Right renal pelvis (tissue), 4 donors: Measurements from ENCODE around the gene ZNF787. TPM values are rescaled to one million over a fixed set of nuclear protein-coding genes. Genes with fewer than 3 reads are reported as not detected.
A peak's percentile ranks its signal among the peaks of the same experiment; 100 is the strongest.
"Not testable (repeated sequence)": the region's sequence is repeated elsewhere in the genome, so short reads cannot be mapped to it uniquely, and the experiment has no call there.

Experiments
- DNase-seq, 4 donors: peaks; one replicate each; pipeline ENCODE4 v3.0.0-alpha.2; 2013; ENCODE audit warnings: low read depth in 4 of 4, low spot score in 3 of 4, missing footprints in 1 of 4
- polyA plus RNA-seq, 4 donors: library from polyadenylated mRNA; unstranded; fragments of 120-200 nt; gene quantifications; one replicate each; pipeline ENCODE4 v1.2.1, GENCODE V29; 2013; ENCODE audit not compliant: insufficient read length in 4 of 4

Gene ZNF787
- polyA plus RNA-seq, 4 donors: 14.0 to 26.2 (median 15.3) TPM

DNA sequence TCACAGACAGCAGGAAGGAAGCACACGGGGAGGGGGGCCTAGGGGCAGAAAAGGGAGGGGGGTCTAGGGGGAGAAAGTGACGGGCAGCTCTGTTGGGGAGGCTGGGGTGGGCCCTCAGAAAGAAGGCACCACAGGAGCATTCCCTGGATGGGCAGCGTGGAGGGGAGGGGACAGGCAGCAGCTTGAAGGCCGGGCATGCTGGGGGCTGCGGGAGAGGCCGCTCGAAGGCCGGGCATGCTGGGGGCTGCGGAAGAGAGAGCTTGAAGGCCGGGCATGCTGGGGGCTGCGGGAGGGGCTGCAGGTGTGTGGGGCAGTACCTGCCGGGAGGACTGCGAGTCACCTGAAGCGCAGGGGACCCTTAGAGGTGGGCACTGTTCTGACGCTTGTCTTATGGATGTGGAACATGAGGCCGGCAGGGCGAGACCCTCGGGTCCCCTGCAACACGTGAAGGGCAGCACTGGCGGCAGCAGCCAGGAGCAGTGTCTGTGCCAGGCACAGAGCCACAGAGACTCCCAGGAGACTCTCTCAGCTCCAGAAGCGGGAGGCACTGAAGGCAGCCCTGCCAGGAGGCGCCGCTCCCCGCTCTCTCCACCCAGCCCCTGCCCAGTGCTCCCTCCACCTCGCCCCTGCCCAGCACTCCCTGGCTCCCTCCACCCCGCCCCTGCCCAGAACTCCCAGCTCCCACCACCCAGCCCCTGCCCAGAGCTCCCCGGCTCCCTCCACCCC, 13.3 kb downstream of the ZNF787 start:
- no peak for DNase-seq

DNA sequence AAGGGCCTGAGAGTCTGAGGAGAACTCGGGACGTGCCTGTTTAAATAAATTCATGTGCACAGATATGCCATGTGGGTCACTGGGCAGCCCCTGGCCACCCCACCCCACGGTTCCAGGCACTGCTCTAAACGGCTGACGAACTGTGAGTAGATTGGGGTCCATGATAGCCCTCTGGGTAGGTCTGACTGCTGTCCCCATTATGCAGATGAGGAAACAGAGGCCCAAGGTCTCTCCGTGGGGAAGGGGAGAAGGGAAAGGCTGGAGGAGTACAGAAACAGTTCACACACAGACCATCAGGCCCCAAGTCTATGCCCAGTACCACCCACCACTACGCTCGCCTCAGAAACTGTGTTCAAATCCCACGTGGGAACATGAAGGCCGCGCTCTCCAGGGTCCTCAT, 14.1 kb downstream of the ZNF787 start:
- no peak for DNase-seq

DNA sequence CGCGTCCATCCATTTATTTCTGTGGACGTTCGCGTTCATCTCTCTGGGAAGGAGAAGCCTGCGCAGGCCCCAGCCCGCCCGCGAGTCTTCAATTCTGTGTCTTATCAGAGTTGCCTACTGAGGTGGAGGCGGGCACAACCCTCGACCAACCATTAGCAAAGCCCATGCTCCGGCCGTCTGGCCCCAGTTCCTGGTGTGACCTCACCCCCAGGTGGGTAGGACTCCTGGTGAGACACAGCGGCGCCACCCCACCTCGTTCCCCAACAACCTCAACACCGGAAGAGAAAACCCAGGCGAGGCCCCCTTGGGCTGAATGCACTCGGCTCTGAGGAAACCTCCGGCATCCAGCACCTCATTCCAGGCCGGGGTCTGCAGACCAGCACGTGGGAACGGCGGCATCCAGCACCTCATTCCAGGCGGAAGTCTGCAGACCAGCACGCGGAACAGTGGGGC, 14.7 kb downstream of the ZNF787 start:
- DNase-seq: no peak

DNA sequence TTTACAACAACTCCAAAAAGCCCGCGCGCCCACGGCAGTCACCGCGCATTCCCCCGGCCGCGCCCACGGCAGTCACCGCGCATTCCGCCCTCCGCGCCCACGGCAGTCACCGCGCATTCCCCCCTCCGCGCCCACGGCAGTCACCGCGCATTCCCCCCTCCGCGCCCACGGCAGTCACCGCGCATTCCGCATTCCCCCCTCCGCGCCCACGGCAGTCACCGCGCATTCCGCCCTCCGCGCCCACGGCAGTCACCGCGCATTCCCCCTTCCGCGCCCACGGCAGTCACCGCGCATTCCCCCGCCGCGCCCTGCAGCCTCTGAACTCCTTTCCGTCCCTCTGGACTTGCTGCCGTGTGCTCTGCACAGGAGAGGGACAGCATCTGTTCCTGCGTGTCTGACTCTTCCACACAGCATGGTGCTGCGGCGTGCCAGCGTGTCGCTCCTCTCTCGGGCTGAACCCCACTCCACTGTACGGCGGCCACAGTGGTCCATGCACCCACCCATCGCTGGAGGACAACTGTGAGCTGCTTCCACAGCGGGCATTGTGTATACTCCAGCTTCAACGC, 15.2 kb downstream of the ZNF787 start:
- not testable (repeated sequence) for DNase-seq

DNA sequence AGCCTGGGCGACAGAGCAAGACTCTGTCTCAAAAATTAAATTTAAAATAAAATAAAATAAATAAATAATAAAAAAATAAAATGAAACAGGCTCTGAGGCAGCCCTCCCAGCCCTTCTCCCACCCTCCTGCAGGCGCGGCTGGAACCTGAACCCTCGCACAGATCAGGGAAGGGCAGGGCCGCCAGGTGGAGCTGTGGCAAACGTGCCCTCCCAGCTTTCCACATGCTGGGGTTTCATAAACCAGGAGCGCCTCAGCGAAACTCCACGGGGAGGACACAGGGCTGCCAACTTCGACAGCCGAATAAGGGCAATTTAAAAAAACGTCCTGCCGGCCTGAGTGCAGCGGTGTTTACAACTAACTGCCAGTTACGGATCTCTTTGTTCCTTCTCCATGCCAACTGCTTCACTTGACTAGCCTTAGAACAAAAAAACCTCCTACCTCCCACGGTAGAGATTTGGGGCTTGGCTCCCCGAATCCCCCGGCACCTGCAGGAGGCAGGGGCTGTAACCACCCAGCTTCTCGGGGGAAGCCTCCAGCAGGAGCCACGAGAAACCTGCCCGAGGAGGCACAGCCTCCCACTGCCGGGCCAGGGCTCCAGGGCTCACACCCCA, 15.9 kb downstream of the ZNF787 start:
- DNase-seq: peak in 3 of 4 donors; percentile 43 to 60 (median 45)

DNA sequence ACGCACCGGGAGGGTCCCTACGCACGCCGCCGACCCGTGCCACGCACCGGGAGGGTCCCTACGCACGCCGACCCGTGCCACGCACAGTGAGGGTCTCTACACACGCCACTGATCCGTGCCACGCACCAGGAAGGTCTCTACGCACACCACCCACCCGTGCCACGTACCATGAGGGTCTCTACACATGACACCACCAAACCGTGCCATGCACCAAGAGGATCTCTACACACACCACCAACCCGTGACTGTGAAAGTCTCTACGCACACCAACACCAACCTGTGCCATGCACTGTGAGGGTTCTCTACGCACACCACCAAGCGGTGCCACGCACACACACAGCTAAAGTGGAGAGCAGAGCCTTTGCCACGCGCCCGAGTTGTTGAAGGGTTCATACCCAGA, 16.7 kb downstream of the ZNF787 start:
- no peak for DNase-seq

DNA sequence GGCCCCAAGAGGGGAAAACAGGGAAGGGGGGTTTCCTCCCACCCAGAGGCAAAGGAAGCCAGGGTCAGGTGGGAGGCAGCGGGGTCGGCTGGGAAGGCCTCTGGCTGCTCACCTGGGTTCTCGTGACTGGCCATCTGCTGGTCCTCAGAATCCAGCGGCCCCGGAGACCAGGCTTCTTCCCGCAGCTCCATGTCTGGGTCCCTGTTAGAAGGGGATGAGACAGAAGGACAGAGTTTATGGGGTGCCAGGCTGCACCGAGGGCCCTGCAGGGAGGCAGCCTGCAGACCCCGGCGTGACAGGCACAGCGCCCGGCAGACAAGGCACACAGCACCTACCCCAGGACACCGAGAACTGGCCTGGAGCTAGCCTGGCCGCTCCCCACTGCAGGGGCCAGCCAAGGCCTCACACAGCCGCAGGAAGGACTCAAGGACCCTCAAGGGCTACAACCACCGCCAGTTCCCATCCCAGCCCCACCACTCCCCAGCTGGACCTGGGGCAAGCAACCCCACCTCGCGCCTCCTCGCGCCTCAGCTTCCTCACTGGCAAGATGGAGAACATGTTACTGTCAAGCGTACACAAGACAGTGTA, 18.0 kb downstream of the ZNF787 start:
- DNase-seq: no peak

DNA sequence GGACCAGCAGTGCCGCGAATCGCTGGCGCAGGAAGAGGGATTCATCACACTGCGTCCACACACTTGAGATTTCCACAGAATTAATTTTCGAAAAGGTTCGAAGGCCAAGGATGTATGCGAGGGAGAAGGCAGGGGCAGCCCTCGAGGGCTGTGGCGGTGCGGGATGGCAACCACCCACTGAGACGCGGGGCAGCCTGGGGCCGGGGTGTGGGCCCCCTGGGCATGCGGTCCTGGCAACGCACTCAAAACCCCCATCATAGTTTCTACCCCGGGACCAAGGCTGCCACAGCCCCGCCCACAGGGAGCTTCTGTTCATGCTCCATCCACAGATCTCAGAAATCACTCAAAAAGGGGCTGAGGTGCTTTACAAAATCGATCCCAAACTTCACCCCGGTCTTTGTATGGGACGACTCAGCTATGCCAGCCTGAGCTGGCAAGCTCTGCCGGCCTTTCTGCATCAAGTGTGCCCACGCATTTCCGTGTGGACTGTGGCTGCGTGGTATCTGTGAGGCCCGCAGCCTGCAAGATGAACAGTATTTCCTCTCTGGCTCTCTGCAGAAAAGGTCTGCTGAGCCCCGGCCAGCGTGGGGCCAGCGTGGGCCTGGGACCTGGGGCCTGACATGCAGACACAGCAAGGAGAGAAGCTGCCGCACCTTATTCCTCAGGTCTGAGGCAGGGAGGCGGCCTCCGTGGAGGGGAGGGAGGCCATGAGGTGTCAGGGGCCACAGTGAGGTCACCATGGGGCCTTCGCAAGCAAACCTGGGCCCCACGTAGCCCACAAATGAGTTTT, 19.2 kb downstream of the ZNF787 start:
- DNase-seq: no peak

DNA sequence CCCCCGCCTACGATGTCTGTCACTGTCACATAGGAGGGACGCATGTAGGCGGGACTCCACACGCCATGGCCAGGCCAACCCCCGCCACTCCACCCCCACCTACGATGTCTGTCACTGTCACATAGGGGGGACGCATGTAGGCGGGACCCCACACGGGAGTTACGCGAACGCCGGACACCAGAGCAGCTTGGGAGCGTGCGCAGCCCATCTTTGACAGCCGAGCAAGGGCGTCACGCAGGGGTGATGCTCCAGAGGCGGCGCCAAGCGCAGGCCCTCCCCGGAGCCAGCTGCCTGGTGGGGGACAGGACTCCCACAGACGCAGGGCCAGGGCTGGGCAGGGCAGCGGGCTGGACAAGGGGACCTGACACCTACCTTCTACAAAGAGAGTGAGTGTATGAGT, 20.0 kb downstream of the ZNF787 start:
- DNase-seq: no peak

DNA sequence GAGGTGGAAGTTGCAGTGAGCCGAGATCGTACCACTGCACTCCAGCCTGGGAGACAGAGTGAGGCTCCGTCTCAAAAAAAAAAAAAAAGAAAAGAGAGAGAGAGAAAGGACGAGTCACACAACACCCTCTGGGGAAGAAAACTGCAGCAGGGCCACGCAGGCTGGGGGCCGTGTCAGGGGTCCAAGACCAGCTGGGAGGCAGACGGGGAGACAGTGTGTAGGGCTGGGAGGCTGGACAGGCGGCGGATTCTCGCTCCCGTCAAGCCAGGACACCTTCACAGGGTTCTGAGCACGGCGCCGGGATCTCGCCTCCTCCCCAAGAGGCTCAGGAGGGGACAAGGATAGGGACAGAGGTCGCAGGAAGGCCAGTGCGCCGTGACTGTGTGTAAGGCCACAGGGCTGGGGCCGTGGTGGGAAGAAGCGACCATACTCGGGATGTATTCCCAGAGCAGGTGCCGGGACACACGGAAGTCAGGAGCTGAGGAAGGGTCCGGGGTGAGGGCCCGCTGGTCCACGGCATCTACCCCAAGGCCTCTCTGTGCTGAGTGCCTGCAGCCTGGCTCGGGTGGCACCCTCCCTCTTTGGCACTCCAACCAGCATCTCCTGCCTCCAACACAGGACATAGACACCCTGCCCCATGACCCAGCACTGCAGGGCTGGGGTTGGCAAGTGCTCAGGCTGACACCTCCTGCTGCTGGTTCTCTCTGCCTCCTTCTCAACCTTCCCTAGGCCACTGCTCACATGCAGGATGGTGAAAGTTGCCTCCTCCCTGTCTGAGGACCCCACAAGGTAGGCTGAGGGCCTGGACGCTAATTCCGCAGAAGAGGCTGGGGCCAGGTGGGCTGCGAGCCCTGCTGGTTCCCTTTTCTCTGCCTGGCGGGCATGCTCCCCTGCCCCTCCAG, 21.2 kb downstream of the ZNF787 start:
- no peak for DNase-seq

DNA sequence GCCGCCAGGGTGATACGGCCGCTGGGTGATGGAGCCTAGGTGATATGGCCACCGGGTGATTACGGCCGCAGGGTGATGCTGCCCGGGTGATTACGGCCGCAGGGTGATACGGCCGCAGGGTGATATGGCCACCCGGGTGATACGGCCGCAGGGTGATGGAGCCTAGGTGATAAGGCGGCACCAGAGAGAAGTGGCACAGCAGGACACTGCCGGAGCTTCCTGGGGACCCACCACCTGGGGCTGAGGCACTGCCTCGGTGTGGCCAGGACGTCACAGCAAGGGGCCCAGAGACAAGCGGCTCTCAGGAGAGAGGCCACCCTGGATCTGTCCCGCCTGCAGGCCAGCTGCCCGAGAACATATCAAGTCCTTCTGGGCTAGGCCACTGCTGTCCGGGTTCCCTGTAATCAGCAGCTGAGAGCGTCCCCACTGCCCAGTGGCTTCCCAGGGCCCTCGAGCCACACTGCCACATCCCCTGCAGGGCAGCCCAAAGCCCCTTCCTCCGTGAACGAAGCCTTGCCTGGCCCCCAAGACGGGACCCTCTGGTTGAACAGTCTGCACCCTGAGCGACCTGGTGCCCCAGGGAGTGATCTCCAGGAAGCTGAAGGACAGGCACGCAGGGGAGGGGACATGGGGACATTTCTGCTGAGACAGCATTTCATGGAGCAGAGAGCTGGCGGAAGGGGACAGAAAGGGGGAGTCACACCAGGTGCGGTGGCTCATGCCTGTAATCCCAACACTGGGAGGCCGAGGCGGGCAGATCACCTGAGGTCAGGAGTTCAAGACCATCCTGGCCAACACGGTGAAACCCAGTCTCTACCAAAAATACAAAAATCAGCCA, 22.1 kb downstream of the ZNF787 start:
- no peak for DNase-seq

DNA sequence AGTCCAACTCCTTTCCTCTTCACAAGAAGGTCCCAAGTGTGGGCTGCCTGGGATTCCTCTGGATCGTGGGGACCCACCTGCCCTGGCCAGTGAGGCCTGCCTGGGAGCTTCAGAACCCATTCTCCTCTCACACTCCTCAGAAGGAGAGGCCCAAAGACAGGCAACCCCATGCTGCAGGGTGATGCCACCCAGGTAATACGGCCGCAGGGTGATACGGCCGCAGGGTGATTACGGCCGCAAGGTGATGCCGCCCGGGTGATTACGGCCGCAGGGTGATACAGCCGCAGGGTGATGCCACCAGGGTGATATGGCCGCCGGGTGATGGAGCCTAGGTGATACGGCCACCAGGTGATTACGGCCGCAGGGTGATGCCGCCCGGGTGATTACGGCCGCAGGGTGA, 22.9 kb downstream of the ZNF787 start:
- not testable (repeated sequence) for DNase-seq

DNA sequence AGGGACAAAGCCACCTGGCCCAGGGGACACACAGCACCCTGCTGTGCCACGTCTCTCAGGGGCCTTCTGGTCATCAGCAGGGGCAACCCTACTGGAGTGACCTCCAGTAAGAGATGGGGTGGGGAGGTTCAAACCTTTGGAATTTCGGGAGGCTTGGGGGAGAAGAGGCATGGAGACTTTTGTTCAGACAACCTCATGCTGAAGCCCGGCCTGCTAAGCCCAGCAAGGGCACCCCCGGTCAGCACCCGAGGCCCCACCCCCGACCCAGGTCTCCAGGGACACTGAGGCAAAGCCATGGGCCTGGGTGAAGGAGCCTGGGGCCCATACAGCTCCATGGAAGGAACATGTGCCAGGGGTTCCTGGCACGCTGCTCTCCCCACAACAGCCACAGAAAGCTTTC, 23.3 kb downstream of the ZNF787 start:
- DNase-seq: no peak

DNA sequence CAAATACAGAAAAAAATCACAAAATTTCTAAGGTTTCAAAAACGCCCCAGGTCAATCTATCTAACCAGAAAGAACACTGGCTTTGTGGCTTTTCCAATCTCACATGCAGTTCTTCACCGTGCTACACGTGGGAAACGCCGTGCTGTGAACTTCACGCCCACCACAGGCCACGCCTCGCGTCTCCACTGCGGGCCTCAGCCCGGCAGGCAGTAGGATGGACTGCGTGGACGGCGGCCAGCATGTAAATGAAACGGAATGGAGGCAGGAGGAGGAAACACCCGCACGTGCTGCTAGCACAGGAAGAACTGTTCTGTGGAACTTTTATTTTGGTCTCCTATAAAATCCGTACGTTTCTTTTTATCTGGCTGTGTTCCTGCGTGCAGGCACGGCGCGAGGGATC, 23.8 kb downstream of the ZNF787 start:
- no peak for DNase-seq

DNA sequence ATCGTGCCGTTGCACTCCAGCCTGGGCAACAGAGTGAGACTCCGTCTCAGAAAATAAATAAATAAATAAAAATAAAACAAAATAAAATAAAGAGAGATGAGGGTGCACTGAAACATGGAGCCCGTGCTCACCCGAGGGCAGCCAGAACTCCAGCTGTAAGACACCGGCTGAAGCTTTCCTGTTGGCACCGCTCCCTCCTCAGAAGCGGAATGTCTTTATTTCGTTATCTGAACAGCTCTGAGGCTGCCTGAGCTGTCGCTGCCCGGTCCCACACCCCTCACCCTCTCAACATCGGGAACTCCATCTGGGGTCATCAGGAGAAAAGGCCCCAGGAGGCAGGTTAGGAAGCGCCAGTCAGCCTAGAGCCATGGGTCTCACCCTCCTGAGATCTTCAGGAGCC, 24.4 kb downstream of the ZNF787 start:
- DNase-seq: no peak

DNA sequence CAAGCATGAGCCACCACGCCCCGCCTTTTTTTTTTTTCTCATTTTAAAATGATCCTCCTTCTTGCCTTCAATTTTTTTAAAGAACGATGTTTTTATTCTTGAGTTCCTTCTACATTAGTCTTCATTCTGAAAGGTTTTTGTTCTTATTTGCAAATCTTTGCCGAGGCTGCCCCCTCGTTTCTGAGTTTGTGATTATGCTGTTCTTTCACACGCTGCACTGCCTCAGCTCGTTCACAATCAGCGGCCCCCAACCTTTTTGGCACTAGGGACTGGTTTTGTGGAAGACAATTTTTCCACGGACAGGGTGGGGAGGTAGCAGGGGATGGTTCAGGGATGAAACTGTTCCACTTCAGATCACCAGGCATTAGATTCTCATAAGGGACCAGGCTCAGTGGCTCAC, 26.6 kb downstream of the ZNF787 start:
- no peak for DNase-seq

DNA sequence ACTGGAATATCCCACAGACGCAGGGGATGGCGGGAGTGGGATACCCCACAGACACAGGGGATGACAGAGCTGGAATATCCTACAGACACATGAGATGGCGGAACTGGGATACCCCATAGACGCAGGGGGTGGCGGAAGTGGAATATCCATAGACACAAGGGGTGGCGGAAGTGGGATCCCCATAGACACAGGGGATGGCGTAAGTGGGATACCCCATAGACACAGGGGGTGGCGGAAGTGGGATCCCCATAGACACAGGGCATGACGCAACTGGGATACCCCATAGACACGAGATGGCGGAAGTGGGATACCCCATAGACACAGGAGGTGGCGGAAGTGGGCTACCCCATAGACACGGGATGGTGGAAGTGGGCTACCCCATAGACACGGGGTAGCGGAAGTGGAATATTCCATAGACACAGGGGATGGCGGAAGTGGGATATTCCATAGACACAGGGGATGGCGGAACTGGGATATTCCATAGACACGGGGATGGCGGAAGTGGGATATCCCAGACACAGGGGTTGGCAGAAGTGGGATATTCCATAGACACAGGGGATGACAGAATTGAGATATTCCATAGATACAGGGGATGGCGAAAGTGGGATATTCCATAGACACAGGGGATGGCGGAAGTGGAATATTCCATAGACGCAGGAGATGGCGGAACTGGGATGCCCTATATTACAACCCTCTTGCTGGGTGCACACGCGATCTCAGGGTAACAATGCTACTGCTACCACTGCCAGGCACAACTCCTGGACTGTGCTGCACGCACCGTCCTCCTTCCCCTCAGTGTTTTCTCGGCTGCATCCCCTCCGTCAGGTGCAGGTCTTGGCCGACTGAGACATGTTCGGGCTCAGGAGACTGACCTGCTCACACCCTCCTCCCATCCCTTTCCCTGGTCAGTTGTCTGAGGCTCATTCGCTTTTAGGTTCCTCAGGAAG, 28.1 kb downstream of the ZNF787 start:
- no peak for DNase-seq
